ENCODE results near the gene HABP2.

HABP2 gene

GRCh38 chr10:113527211-113527906 lies 25.5 kb upstream of the HABP2 start:
- no peak for DNase-seq

GRCh38 chr10:113528876-113529275 lies 24.0 kb upstream of the HABP2 start:
- no peak for DNase-seq

GRCh38 chr10:113529575-113529974 lies 23.3 kb upstream of the HABP2 start:
- DNase-seq = no peak

GRCh38 chr10:113530476-113530875 lies 22.4 kb upstream of the HABP2 start:
- DNase-seq = no peak

- no peak for DNase-seq
These were observed 20.1 kb upstream of the HABP2 start for GRCh38 chr10:113532724-113533123.

- no peak for DNase-seq
These were observed 19.1 kb upstream of the HABP2 start for GRCh38 chr10:113533801-113534200.

GRCh38 chr10:113534423-113534822 lies 18.4 kb upstream of the HABP2 start:
- no peak for DNase-seq

- DNase-seq = no peak
These were observed 15.2 kb upstream of the HABP2 start for GRCh38 chr10:113537672-113538071.

- no peak for DNase-seq
These were observed 14.7 kb upstream of the HABP2 start for GRCh38 chr10:113538151-113538550.

GRCh38 chr10:113539789-113540188 lies 13.1 kb upstream of the HABP2 start:
- no peak for DNase-seq

- no peak for DNase-seq
These were observed 11.9 kb upstream of the HABP2 start for GRCh38 chr10:113540845-113541548.

- no peak for DNase-seq
These were observed 11.3 kb upstream of the HABP2 start for GRCh38 chr10:113541549-113541927.

GRCh38 chr10:113543107-113543955 lies 9.5 kb upstream of the HABP2 start:
- DNase-seq = no peak

GRCh38 chr10:113544392-113544791 lies 8.5 kb upstream of the HABP2 start:
- no peak for DNase-seq

GRCh38 chr10:113547426-113547825 lies 5.4 kb upstream of the HABP2 start:
- no peak for DNase-seq

GRCh38 chr10:113549856-113550255 lies 3.0 kb upstream of the HABP2 start:
- DNase-seq = no peak

- no peak for DNase-seq
These were observed 2.5 kb upstream of the HABP2 start for GRCh38 chr10:113550365-113550764.

GRCh38 chr10:113552014-113552413 lies 839 bp upstream of the HABP2 start:
- DNase-seq = no peak

GRCh38 chr10:113553149-113553548 lies 296 bp downstream of the HABP2 start:
- no peak for DNase-seq

GRCh38 chr10:113554214-113554613 lies 1.4 kb downstream of the HABP2 start:
- DNase-seq = no peak

GRCh38 chr10:113555245-113555644 lies 2.4 kb downstream of the HABP2 start:
- DNase-seq = no peak

- no peak for DNase-seq
These were observed 2.9 kb downstream of the HABP2 start for GRCh38 chr10:113555751-113556150.

GRCh38 chr10:113557424-113557862 lies 4.6 kb downstream of the HABP2 start:
- DNase-seq = no peak

- no peak for DNase-seq
These were observed 5.1 kb downstream of the HABP2 start for GRCh38 chr10:113557903-113558321.

Measured in stimulated activated naive CD4-positive, alpha-beta T cell (primary cell).